ENCODE results near the gene ADAM15. TPM values are rescaled to one million over a fixed set of nuclear protein-coding genes. Genes with fewer than 3 reads are reported as not detected.

ADAM15 gene
- total RNA-seq, 4 donors from 2014 or later, result 232 to 289 (median 279) TPM

GRCh38 chr1:155092641-155093040 is 41.5 kb downstream of the ADAM15 start:
- no peak for DNase-seq (ENCODE audit: low spot score in 2 of 2)
- TF ChIP-seq POLR2A (IDR thresholded peaks at IDR 0.05), result no peak
- TF ChIP-seq CTCF (IDR thresholded peaks at IDR 0.05), result no peak
- no peak overlapping the region for H3K4me3 ChIP-seq (ENCODE audit: low read depth, poor library complexity, severe bottlenecking)
- 85 to 87% methylated on average over 12 of the region's 12 CpGs for WGBS, 2 donors
- intact Hi-C loops (cut with DNase I; ENCODE audit: low total_unique reads), result no loop called here

GRCh38 chr1:155093911-155094621 is 43.0 kb downstream of the ADAM15 start:
- TF ChIP-seq CTCF (IDR thresholded peaks at IDR 0.05) (no peak), POLR2A (IDR thresholded peaks at IDR 0.05) (no peak)
- DNase-seq (ENCODE audit: low spot score in 2 of 2), result no peak
- H3K4me3 ChIP-seq (ENCODE audit: low read depth, poor library complexity, severe bottlenecking), result no peak overlapping the region
- WGBS, 2 donors, result 7 to 9% methylated on average over 13 of the region's 13 CpGs
- intact Hi-C loops (cut with DNase I; ENCODE audit: low total_unique reads), result no loop called here

GRCh38 chr1:155094622-155094948 is 43.5 kb downstream of the ADAM15 start:
- no peak overlapping the region for H3K4me3 ChIP-seq (ENCODE audit: low read depth, poor library complexity, severe bottlenecking)
- intact Hi-C loops (cut with DNase I; ENCODE audit: low total_unique reads), result no loop called here
- TF ChIP-seq POLR2A (IDR thresholded peaks at IDR 0.05) (no peak), CTCF (IDR thresholded peaks at IDR 0.05) (no peak)
- DNase-seq (ENCODE audit: low spot score in 2 of 2), result no peak
- 73 to 79% methylated on average over 2 of the region's 2 CpGs for WGBS, 2 donors

- WGBS, 2 donors, result 78 to 83% methylated on average over 7 of the region's 7 CpGs
- no peak for DNase-seq (ENCODE audit: low spot score in 2 of 2)
- H3K4me3 ChIP-seq (ENCODE audit: low read depth, poor library complexity, severe bottlenecking), result no peak overlapping the region
- TF ChIP-seq POLR2A (IDR thresholded peaks at IDR 0.05), result no peak
- TF ChIP-seq CTCF (IDR thresholded peaks at IDR 0.05), result no peak
- intact Hi-C loops (cut with DNase I; ENCODE audit: low total_unique reads), result no loop called here
These were observed 48.2 kb downstream of the ADAM15 start for GRCh38 chr1:155099331-155099730.

GRCh38 chr1:155103325-155103724 is 52.2 kb downstream of the ADAM15 start:
- H3K4me3 ChIP-seq (ENCODE audit: low read depth, poor library complexity, severe bottlenecking), result no peak overlapping the region
- WGBS, 2 donors, result 73 to 75% methylated on average over 9 of the region's 9 CpGs
- no peak for DNase-seq (ENCODE audit: low spot score in 2 of 2)
- intact Hi-C loops (cut with DNase I; ENCODE audit: low total_unique reads), result no loop called here
- TF ChIP-seq POLR2A (IDR thresholded peaks at IDR 0.05) (no peak), CTCF (IDR thresholded peaks at IDR 0.05) (no peak)

All from lower leg skin (tissue), 4 donors.